HepG2 (cell line): ENCODE measurements around the gene GSAP. TPM values are rescaled to one million over a fixed set of nuclear protein-coding genes. Genes with fewer than 3 reads are reported as not detected.

Experiments used
- ATAC-seq: fragments of 200-7000 bp; cut with Tn5 transposase; 3 replicates; pipeline ENCODE4 v1.9.1; 2020; ENCODE audit warnings: mild to moderate bottlenecking, moderate library complexity
- BruUV-seq: library from RNA; stranded (reverse); fragments of 400-500 nt; replicated peaks from 2 replicates; lab custom pipeline; 2021; lab: Mats Ljungman, UMichigan
- CTCF ChIA-PET: fragments of 300-600 bp; formaldehyde crosslinking; extraction: SDS; loops from one replicate; lab custom pipeline; 2021; ENCODE audit warnings: low total read pairs, inconsistent platforms, low intra/inter-chr PET ratio; lab: Yijun Ruan, JAX
- POLR2A ChIA-PET: fragments of 350-600 bp; sonication (Branson Sonifier 250); formaldehyde crosslinking; loops from one replicate; lab custom pipeline; 2020; ENCODE audit warnings: antibody characterized with exemption, inconsistent platforms; lab: Yijun Ruan, JAX
- DNase-seq: peaks from one replicate; pipeline ENCODE4 v3.0.0-alpha.2; 2015; ENCODE audit warnings: low spot score
- FAIRE-seq: peaks from 3 replicates; lab custom pipeline; 2011; peaks lifted over from hg19 to GRCh38; lab: Jason Lieb, UNC
- H2AFZ ChIP-seq: one replicate; pipeline ENCODE4 v1.6.1; 2011; ENCODE audit warnings: low read length, inconsistent platforms
- H3K27ac ChIP-seq: fragments of 300-600 bp; 3 replicates; pipeline ENCODE4 v1.8.0; 2011; ENCODE audit warnings: mixed run types, mild to moderate bottlenecking, mixed read lengths, low read length, inconsistent platforms; ENCODE audit not compliant: insufficient read depth; ENCODE audit errors: extremely low read length
- H3K27me3 ChIP-seq, 2 experiments: fragments of 200-600 bp in 1 of 2; 2 replicates in 1 of 2; 3 replicates in 1 of 2; pipeline versions ENCODE4 v1.6.0 to v1.8.0; 2011; ENCODE audit warnings: low read length in 2 of 2, mild to moderate bottlenecking in 2 of 2, moderate library complexity in 2 of 2, inconsistent platforms in 1 of 2; ENCODE audit not compliant: insufficient read depth in 2 of 2, control insufficient read depth in 1 of 2
- H3K36me3 ChIP-seq, 2 experiments: fragments of 200-600 bp in 1 of 2; replicated peaks in 1 of 2; 2 replicates in 1 of 2; 3 replicates in 1 of 2; pipeline versions ENCODE4 v1.5.1 to v1.8.0; 2011; ENCODE audit warnings: low read length in 2 of 2, inconsistent platforms in 1 of 2; ENCODE audit not compliant: insufficient read depth in 2 of 2, control insufficient read depth in 1 of 2
- H3K4me1 ChIP-seq: 2 replicates; pipeline ENCODE4 v1.5.1; 2012; ENCODE audit warnings: low read length, inconsistent platforms; ENCODE audit not compliant: insufficient read depth
- H3K4me2 ChIP-seq: 2 replicates; pipeline ENCODE4 v1.6.0; 2011; ENCODE audit warnings: low read depth, low read length, inconsistent platforms
- H3K4me3 ChIP-seq, 3 experiments: fragments of 200-600 bp in 1 of 3; sonication (generic), shearing (Covaris generic) in 1 of 3; replicated peaks in 1 of 3; 2 replicates each; pipeline ENCODE4 v1.5.1; 2011 to 2016; ENCODE audit warnings: low read length in 3 of 3, inconsistent platforms in 2 of 3, low read depth in 2 of 3, mild to moderate bottlenecking in 2 of 3, control low read depth in 1 of 3, mixed read lengths in 1 of 3; ENCODE audit not compliant: insufficient read depth in 1 of 3
- H3K79me2 ChIP-seq: one replicate; pipeline ENCODE4 v1.6.1; 2011; ENCODE audit warnings: low read length, inconsistent platforms; ENCODE audit not compliant: insufficient read depth
- H3K9ac ChIP-seq: 2 replicates; pipeline ENCODE4 v1.6.0; 2011; ENCODE audit warnings: mild to moderate bottlenecking, low read depth, low read length, inconsistent platforms; ENCODE audit not compliant: insufficient read depth
- H3K9me3 ChIP-seq: 2 replicates; pipeline ENCODE4 v1.5.1; 2012; ENCODE audit warnings: mild to moderate bottlenecking, low read length
- H4K20me1 ChIP-seq: 2 replicates; pipeline ENCODE4 v1.6.0; 2011; ENCODE audit warnings: inconsistent platforms, mild to moderate bottlenecking, low read length, moderate library complexity; ENCODE audit not compliant: insufficient read depth
- IKZF4 ChIP-seq: sonication (generic); formaldehyde crosslinking; IDR thresholded peaks from 2 replicates; pipeline ENCODE4 v1.5.1; 2020; ENCODE audit warnings: borderline replicate concordance, mild to moderate bottlenecking, low read depth, missing genetic modification reagents; ENCODE audit errors: not compliant biosample characterization
- MED8 ChIP-seq: sonication (generic); formaldehyde crosslinking; IDR thresholded peaks from 2 replicates; pipeline ENCODE4 v1.8.1; 2023; ENCODE audit warnings: mild to moderate bottlenecking, missing genetic modification reagents; ENCODE audit not compliant: insufficient replicate concordance
- MLLT10 ChIP-seq: sonication (generic); formaldehyde crosslinking; IDR thresholded peaks from 2 replicates; pipeline ENCODE4 v1.4.0; 2020; ENCODE audit warnings: missing genetic modification reagents
- SRSF4 ChIP-seq: fragments of 200-400 bp; formaldehyde crosslinking; IDR thresholded peaks from one replicate; pipeline ENCODE4 v1.6.1; 2018; ENCODE audit warnings: mild to moderate bottlenecking, low read depth, low read length, moderate library complexity; ENCODE audit not compliant: poor library complexity, severe bottlenecking
- ZBTB3 ChIP-seq: sonication (generic); formaldehyde crosslinking; IDR thresholded peaks from 2 replicates; pipeline ENCODE4 v1.4.0; 2020; ENCODE audit warnings: low read depth, mild to moderate bottlenecking, moderate library complexity, missing genetic modification reagents, borderline replicate concordance
- ZFP62 ChIP-seq: sonication (generic); formaldehyde crosslinking; IDR thresholded peaks from 2 replicates; pipeline ENCODE4 v1.4.0; 2020; ENCODE audit warnings: missing genetic modification reagents
- ZNF3 ChIP-seq: IDR thresholded peaks from 2 replicates; pipeline ENCODE4 v1.7.0; 2017; ENCODE audit warnings: inconsistent platforms
- ZNF441 ChIP-seq: sonication (generic); formaldehyde crosslinking; IDR thresholded peaks from 2 replicates; pipeline ENCODE4 v1.7.0; 2021; ENCODE audit warnings: missing genetic modification reagents, borderline replicate concordance
- ZNF883 ChIP-seq: sonication (generic); formaldehyde crosslinking; IDR thresholded peaks from 2 replicates; pipeline ENCODE4 v1.5.1; 2020; ENCODE audit warnings: mild to moderate bottlenecking, missing genetic modification reagents; ENCODE audit errors: not compliant biosample characterization
- ZSCAN9 ChIP-seq: IDR thresholded peaks from 2 replicates; pipeline ENCODE4 v1.6.1; 2016; ENCODE audit warnings: borderline replicate concordance
- whole genome bisulfite sequencing: methylation state at CpG from one replicate; pipeline ENCODE4 v1.1.6; 2017; ENCODE audit warnings: low lambda C conversion rate; 5-methylcytosine and 5-hydroxymethylcytosine counted together
- in situ Hi-C: cut with HindIII; loops from 2 replicates; pipeline ENCODE4 v1.10.0; 2017; ENCODE audit warnings: low pct_unique_long_range_greater_than_20kb; ENCODE audit not compliant: extremely low pct_ligation_motif_present
- intact Hi-C: fragments of 100-400 bp; cut with micrococcal nuclease; formaldehyde crosslinking; loops from one replicate; pipeline ENCODE4 v1.10.0; 2022; ENCODE audit not compliant: unreplicated experiment
- polyA plus RNA-seq, 8 experiments: library from polyadenylated mRNA; depleted of rRNA in 3 of 8; stranded (reverse) in 7 of 8; unstranded in 1 of 8; fragments of >200 nt; fragmentation: Illumina TruSeq in 4 of 8; extraction: Trizol in 4 of 8; gene quantifications; 2 replicates each; pipeline versions ENCODE4 v1.2.1 to v1.2.3, GENCODE V29; 2011 to 2016; ENCODE audit warnings: low read depth in 4 of 8, missing spikeins in 1 of 8, mixed read lengths in 1 of 8; ENCODE audit not compliant: insufficient read depth in 1 of 8
- total RNA-seq, 5 experiments: library from RNA; depleted of rRNA; stranded (reverse); fragments of >200 nt; fragmentation: Illumina TruSeq; extraction: Trizol; gene quantifications; 2 replicates each; pipeline ENCODE4 v1.2.3, GENCODE V29; 2016; ENCODE audit warnings: low read depth in 1 of 5
- TF ChIP-seq, protein P1 (sequence below): sonication (generic); formaldehyde crosslinking; IDR thresholded peaks from 2 replicates; pipeline ENCODE4 v1.4.0; 2020; ENCODE audit warnings: missing genetic modification reagents, borderline replicate concordance

GSAP gene
- total and polyA plus RNA-seq, 2 of the 13 experiments (the other 11 are each of a cell fraction or from before 2014, with no cell fraction given) = 34.6 to 40.6 TPM

DNA sequence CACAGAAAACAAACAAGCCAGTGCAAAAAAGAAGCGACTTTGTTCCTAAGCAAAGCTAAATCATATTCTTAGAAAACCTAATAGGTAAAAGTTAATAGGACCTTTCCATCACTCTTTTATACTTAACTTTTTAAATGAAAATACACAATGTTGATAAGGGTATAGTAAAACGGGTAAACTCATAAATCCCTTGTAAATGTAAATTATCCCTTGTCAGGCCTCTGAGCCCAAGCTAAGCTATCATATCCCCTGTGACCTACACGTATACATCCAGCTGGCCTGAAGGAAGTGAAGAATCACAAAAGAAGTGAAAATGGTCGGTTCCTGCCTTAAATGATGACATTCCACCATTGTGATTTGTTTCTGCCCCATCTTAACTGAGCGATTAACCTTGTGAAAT, 76.4 kb downstream of the GSAP start:
- H3K9me3 ChIP-seq = no peaks in the 10 kb centered on the region
- no peaks in the 10 kb centered on the region for H3K79me2 ChIP-seq
- H3K27ac ChIP-seq = no peak overlapping the region
- no peaks in the 10 kb centered on the region for H4K20me1 ChIP-seq
- TF ChIP-seq ZSCAN9 = no peak
- TF ChIP-seq ZNF3 (CRISPR knock-in tag) = no peak
- TF ChIP-seq ZNF441 = no peak
- TF ChIP-seq, protein P1, sequence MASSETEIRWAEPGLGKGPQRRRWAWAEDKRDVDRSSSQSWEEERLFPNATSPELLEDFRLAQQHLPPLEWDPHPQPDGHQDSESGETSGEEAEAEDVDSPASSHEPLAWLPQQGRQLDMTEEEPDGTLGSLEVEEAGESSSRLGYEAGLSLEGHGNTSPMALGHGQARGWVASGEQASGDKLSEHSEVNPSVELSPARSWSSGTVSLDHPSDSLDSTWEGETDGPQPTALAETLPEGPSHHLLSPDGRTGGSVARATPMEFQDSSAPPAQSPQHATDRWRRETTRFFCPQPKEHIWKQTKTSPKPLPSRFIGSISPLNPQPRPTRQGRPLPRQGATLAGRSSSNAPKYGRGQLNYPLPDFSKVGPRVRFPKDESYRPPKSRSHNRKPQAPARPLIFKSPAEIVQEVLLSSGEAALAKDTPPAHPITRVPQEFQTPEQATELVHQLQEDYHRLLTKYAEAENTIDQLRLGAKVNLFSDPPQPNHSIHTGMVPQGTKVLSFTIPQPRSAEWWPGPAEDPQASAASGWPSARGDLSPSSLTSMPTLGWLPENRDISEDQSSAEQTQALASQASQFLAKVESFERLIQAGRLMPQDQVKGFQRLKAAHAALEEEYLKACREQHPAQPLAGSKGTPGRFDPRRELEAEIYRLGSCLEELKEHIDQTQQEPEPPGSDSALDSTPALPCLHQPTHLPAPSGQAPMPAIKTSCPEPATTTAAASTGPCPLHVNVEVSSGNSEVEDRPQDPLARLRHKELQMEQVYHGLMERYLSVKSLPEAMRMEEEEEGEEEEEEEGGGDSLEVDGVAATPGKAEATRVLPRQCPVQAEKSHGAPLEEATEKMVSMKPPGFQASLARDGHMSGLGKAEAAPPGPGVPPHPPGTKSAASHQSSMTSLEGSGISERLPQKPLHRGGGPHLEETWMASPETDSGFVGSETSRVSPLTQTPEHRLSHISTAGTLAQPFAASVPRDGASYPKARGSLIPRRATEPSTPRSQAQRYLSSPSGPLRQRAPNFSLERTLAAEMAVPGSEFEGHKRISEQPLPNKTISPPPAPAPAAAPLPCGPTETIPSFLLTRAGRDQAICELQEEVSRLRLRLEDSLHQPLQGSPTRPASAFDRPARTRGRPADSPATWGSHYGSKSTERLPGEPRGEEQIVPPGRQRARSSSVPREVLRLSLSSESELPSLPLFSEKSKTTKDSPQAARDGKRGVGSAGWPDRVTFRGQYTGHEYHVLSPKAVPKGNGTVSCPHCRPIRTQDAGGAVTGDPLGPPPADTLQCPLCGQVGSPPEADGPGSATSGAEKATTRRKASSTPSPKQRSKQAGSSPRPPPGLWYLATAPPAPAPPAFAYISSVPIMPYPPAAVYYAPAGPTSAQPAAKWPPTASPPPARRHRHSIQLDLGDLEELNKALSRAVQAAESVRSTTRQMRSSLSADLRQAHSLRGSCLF (CRISPR knock-in tag) = no peak
- no peak for TF ChIP-seq ZFP62 (CRISPR knock-in tag)
- no peak for TF ChIP-seq ZBTB3 (CRISPR knock-in tag)
- TF ChIP-seq MED8 (CRISPR knock-in tag) = no peak
- TF ChIP-seq MLLT10 (CRISPR knock-in tag) = no peak
- no peak for TF ChIP-seq ZNF883
- TF ChIP-seq IKZF4 (CRISPR knock-in tag) = no peak
- no peak for TF ChIP-seq SRSF4
- H3K27me3 ChIP-seq = no peaks in the 10 kb centered on the region
- WGBS = 89% methylated on average over 5 of the region's 5 CpGs
- intact Hi-C loops (no loop called here), in situ Hi-C loops (no loop called here)
- H3K36me3 ChIP-seq = 0 out of 5 replicates have a peak, but pooled peaks cover 0 to 3% of the 10 kb centered on the region in 2 experiments
- CTCF ChIA-PET = no interaction called here
- H3K9ac ChIP-seq = no peak overlapping the region
- no TSS peak for BruUV-seq
- ATAC-seq (no peak), FAIRE-seq (no peak), DNase-seq (no peak)
- peaks cover 12% of the 10 kb centered on the region for H3K4me1 ChIP-seq
- no peak overlapping the region for H3K4me2 ChIP-seq
- POLR2A ChIA-PET = no interaction called here
- no peak overlapping the region for H2AFZ ChIP-seq
- no peak overlapping the region for H3K4me3 ChIP-seq
